ENCODE measurements around the gene PARD3.

PARD3 gene

GRCh38 chr10:34480345-34480744, 334.8 kb downstream of the PARD3 start:
- DNase-seq, result no peak

GRCh38 chr10:34479520-34480179, 335.4 kb downstream of the PARD3 start:
- DNase-seq, result no peak

- no peak for DNase-seq
Observed at GRCh38 chr10:34477249-34477648, 337.8 kb downstream of the PARD3 start.

GRCh38 chr10:34476608-34477007, 338.5 kb downstream of the PARD3 start:
- DNase-seq, result no peak

- DNase-seq, result no peak
Observed at GRCh38 chr10:34475786-34476185, 339.3 kb downstream of the PARD3 start.

- DNase-seq, result no peak
Observed at GRCh38 chr10:34475274-34475646, 339.8 kb downstream of the PARD3 start.

GRCh38 chr10:34474555-34475273, 340.4 kb downstream of the PARD3 start:
- DNase-seq, result no peak

- no peak for DNase-seq
Observed at GRCh38 chr10:34474009-34474376, 341.1 kb downstream of the PARD3 start.

- no peak for DNase-seq
Observed at GRCh38 chr10:34473174-34474008, 341.7 kb downstream of the PARD3 start.

GRCh38 chr10:34470307-34470706, 344.8 kb downstream of the PARD3 start:
- no peak for DNase-seq

- no peak for DNase-seq
Observed at GRCh38 chr10:34469446-34469845, 345.6 kb downstream of the PARD3 start.

- no peak for DNase-seq
Observed at GRCh38 chr10:34467902-34468301, 347.2 kb downstream of the PARD3 start.

GRCh38 chr10:34467364-34467763, 347.7 kb downstream of the PARD3 start:
- no peak for DNase-seq

- DNase-seq, result no peak
Observed at GRCh38 chr10:34465678-34466077, 349.4 kb downstream of the PARD3 start.

- DNase-seq, result no peak
Observed at GRCh38 chr10:34464591-34464990, 350.5 kb downstream of the PARD3 start.

- no peak for DNase-seq
Observed at GRCh38 chr10:34464000-34464399, 351.1 kb downstream of the PARD3 start.

GRCh38 chr10:34462993-34463392, 352.1 kb downstream of the PARD3 start:
- no peak for DNase-seq

- DNase-seq, result no peak
Observed at GRCh38 chr10:34462056-34462455, 353.0 kb downstream of the PARD3 start.

GRCh38 chr10:34454590-34455261, 360.4 kb downstream of the PARD3 start:
- DNase-seq, result no peak

- DNase-seq, result no peak
Observed at GRCh38 chr10:34449836-34450235, 365.3 kb downstream of the PARD3 start.

GRCh38 chr10:34446049-34446448, 369.0 kb downstream of the PARD3 start:
- no peak for DNase-seq

- DNase-seq, result no peak
Observed at GRCh38 chr10:34444223-34445183, 370.6 kb downstream of the PARD3 start.

Measured in CD4-positive, alpha-beta T cell treated with Interleukin-10 for 1 hour (primary cell).